Measurements from ENCODE around the gene CMSS1.
"Not testable (repeated sequence)": the region's sequence is repeated elsewhere in the genome, so short reads cannot be mapped to it uniquely, and the experiment has no call there.

Gene CMSS1

GRCh38 chr3:100209169-100209568, 391.5 kb downstream of the CMSS1 start:
- no peak for DNase-seq

- DNase-seq = no peak
Measured at GRCh38 chr3:100209948-100210771, 392.5 kb downstream of the CMSS1 start.

- no peak for DNase-seq
Measured at GRCh38 chr3:100210772-100211135, 393.1 kb downstream of the CMSS1 start.

GRCh38 chr3:100213891-100214573, 396.4 kb downstream of the CMSS1 start:
- no peak for DNase-seq

GRCh38 chr3:100214574-100214964, 396.9 kb downstream of the CMSS1 start:
- no peak for DNase-seq

- no peak for DNase-seq
Measured at GRCh38 chr3:100216713-100217112, 399.1 kb downstream of the CMSS1 start.

- no peak for DNase-seq
Measured at GRCh38 chr3:100221159-100221558, 403.5 kb downstream of the CMSS1 start.

- DNase-seq = no peak
Measured at GRCh38 chr3:100225193-100225592, 407.5 kb downstream of the CMSS1 start.

GRCh38 chr3:100225883-100226282, 408.2 kb downstream of the CMSS1 start:
- no peak for DNase-seq

GRCh38 chr3:100226712-100227429, 409.2 kb downstream of the CMSS1 start:
- DNase-seq = peak; percentile 11

GRCh38 chr3:100227511-100227921, 409.9 kb downstream of the CMSS1 start:
- no peak for DNase-seq

GRCh38 chr3:100228247-100228646, 410.6 kb downstream of the CMSS1 start:
- no peak for DNase-seq

GRCh38 chr3:100229188-100229587, 411.5 kb downstream of the CMSS1 start:
- DNase-seq = not testable (repeated sequence)

- DNase-seq = no peak
Measured at GRCh38 chr3:100230710-100231109, 413.0 kb downstream of the CMSS1 start.
